Measurements from ENCODE around the gene VPS13C.
A peak's percentile ranks its signal among the peaks of the same experiment; 100 is the strongest.

Gene VPS13C

GRCh38 chr15:61938249-61938648 is 122.0 kb downstream of the VPS13C start:
- DNase-seq (ENCODE audit: low spot score), result no peak

GRCh38 chr15:61936528-61937195 is 123.6 kb downstream of the VPS13C start:
- DNase-seq (ENCODE audit: low spot score), result no peak

GRCh38 chr15:61935493-61935892 is 124.8 kb downstream of the VPS13C start:
- no peak for DNase-seq (ENCODE audit: low spot score)

GRCh38 chr15:61929452-61929851 is 130.8 kb downstream of the VPS13C start:
- no peak for DNase-seq (ENCODE audit: low spot score)

GRCh38 chr15:61923173-61923572 is 137.1 kb downstream of the VPS13C start:
- no peak for DNase-seq (ENCODE audit: low spot score)

GRCh38 chr15:61921093-61921492 is 139.2 kb downstream of the VPS13C start:
- DNase-seq (ENCODE audit: low spot score), result no peak

- DNase-seq (ENCODE audit: low spot score), result no peak
Measured at GRCh38 chr15:61917457-61917856, 142.8 kb downstream of the VPS13C start.

GRCh38 chr15:61916104-61916503 is 144.1 kb downstream of the VPS13C start:
- no peak for DNase-seq (ENCODE audit: low spot score)

GRCh38 chr15:61915640-61916039 is 144.6 kb downstream of the VPS13C start:
- DNase-seq (ENCODE audit: low spot score), result no peak

- DNase-seq (ENCODE audit: low spot score), result no peak
Measured at GRCh38 chr15:61910839-61911369, 149.3 kb downstream of the VPS13C start.

- DNase-seq (ENCODE audit: low spot score), result no peak
Measured at GRCh38 chr15:61908241-61908640, 152.0 kb downstream of the VPS13C start.

GRCh38 chr15:61907753-61908086 is 152.5 kb downstream of the VPS13C start:
- DNase-seq (ENCODE audit: low spot score), result no peak

GRCh38 chr15:61906961-61907752 is 153.1 kb downstream of the VPS13C start:
- no peak for DNase-seq (ENCODE audit: low spot score)

- no peak for DNase-seq (ENCODE audit: low spot score)
Measured at GRCh38 chr15:61893146-61893545, 167.1 kb downstream of the VPS13C start.

GRCh38 chr15:61892140-61892539 is 168.1 kb downstream of the VPS13C start:
- no peak for DNase-seq (ENCODE audit: low spot score)

- DNase-seq (ENCODE audit: low spot score), result no peak
Measured at GRCh38 chr15:61890106-61890505, 170.1 kb downstream of the VPS13C start.

GRCh38 chr15:61889706-61890105 is 170.5 kb downstream of the VPS13C start:
- no peak for DNase-seq (ENCODE audit: low spot score)

GRCh38 chr15:61888074-61888780 is 172.0 kb downstream of the VPS13C start:
- DNase-seq (ENCODE audit: low spot score), result no peak

GRCh38 chr15:61880084-61880483 is 180.2 kb downstream of the VPS13C start:
- no peak for DNase-seq (ENCODE audit: low spot score)

- no peak for DNase-seq (ENCODE audit: low spot score)
Measured at GRCh38 chr15:61879219-61879618, 181.0 kb downstream of the VPS13C start.

- DNase-seq (ENCODE audit: low spot score), result peak; percentile 14
Measured at GRCh38 chr15:61871926-61872522, 188.2 kb downstream of the VPS13C start.

- DNase-seq (ENCODE audit: low spot score), result no peak
Measured at GRCh38 chr15:61869656-61870055, 190.6 kb downstream of the VPS13C start.
